Stimulated activated CD4-positive, alpha-beta T cell treated with anti-CD3 and anti-CD28 coated beads, Interleukin-15, amount 100 ng/mL, for 1 hour (primary cell): ENCODE measurements around the gene RALGAPA1.
"Not testable (repeated sequence)": the region's sequence is repeated elsewhere in the genome, so short reads cannot be mapped to it uniquely, and the experiment has no call there.

Experiments
- DNase-seq, 2 donors: peaks; one replicate each; pipeline ENCODE4 v3.0.0-alpha.2; 2020; ENCODE audit warnings: low read depth in 1 of 2, low spot score in 1 of 2

The RALGAPA1 gene

DNA sequence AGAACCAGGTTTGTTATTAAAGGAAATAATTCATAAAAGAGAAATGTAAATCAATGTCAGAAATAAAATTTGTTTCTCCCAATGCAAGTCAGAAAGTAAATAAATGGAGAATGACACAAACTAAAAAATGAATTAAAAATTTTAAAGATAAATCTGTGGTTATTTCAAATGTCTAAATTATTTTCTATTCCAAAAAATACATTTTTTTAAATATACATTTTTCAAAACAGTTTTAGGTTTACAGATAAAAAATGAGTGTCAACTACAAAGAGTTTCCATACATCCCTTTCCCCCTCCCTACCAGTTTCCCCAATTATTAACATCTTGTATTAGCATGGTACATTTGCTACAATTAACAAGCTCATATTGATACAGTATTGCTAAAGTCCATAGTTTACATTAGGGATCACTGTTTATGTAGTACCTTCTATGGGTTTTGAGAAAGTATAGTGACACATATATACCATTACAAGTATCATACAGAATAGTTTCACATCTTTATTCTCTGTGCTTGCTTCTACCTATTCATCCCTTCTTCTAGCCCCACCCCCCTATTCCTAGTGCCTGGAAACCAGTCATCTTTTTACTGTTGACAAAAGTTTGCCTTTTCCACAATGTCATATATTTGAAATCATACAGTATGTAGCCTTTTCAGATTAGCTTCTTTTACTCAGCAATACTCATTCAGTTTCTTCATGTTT, 104.2 kb downstream of the RALGAPA1 start:
- no peak for DNase-seq

DNA sequence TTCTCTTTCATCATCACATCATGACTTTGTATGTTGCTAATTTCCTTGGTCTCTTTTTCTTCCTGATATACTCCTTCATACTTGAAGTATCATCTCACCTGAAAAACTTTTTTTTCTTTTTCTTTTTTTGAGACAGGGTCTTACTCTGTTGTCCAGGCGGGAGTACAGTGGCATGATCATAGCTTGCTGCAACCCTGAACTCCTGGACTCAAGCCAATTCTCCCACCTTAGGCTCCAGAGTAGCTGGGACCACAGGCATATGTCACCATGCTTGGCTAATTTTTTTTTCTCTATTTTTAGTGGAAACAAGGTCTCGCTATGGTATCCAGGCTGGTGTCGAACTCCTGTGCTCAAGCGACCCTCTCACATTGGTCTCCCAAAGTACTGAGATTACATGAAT, 107.6 kb downstream of the RALGAPA1 start:
- DNase-seq: no peak

DNA sequence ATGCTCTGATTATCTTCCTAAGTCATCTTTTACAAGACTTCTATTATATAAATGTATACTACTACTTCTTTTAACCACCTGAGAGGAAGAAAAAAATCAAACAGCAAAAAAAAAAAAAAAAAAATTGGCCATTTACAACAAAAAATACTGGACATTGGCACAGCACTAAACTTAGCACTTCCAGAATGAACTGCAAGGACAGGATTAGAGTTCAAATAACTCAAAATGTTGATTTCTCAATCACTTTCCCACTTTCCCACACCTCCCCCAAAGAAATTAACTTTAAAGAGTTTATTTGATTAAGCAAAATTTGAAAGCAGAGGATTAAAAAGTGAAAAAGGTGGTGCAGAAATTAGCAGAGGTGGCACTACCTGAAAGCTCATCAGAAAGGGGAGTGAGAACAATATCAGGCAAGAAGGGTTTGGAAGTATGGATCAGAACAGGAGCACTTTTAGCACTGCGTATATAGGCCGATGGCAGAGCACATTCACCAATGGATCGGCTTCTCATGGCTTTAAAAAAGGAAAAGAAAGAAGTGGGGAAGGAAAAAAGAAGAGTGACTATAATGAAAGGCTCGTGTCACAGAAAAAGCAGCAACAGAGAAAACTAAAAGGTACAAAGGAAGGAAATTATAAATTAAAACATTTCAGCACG, 109.2 kb downstream of the RALGAPA1 start:
- no peak for DNase-seq

DNA sequence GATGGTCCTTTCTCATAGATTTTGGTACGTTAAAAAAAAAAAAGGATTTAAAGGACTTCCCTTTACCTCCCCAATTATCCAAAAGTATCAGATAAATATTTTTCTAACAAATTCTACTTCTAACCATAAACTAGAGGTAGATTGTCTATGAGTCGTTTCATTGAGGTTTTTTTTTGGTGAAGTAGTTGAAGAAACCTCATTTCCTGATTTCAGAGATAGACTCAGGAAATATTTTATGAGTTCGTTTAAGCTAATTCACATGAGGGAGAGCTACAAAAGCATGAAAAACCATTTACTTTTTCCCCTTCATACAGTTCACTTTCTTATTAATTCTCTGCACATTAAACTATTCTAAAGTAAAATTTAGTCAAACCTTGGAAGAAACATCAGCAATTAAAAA, 112.5 kb downstream of the RALGAPA1 start:
- no peak for DNase-seq

DNA sequence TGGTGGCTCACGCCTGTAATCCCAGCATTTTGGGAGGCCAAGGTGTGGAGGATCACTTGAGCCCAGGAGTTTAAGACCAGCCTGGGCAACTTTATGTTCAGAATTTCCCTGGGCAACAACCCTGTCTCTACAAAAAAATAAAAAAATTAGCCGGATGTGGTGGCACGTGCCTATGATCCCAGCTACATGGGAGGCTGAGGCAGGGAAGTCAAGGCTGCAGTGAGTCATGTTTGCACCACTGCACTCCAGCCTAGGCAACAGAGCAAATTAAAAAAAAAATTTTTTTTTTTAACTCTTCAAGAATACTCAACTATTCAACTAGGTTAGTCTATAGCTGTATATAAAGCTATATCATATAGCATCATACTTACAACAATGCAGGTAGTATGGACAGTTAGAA, 113.0 kb downstream of the RALGAPA1 start:
- no peak for DNase-seq

DNA sequence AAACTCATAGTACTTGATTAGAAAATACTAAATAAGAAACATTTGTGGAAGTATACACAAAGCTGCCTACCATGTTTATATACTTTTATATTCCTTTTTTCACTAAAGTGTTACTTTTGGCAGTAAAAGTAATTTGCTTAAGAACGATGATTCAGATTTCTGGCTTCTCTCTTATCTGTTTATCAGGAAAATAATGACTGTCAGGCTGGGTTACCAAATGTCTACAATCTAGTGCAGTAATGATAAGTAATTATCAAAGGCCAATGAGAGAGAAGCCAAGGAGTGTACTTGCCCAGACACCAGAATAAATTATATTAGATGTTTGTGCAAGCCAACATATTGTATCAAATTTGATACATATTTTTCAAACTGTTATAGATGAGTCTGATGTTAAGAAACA, 113.4 kb downstream of the RALGAPA1 start:
- no peak for DNase-seq

DNA sequence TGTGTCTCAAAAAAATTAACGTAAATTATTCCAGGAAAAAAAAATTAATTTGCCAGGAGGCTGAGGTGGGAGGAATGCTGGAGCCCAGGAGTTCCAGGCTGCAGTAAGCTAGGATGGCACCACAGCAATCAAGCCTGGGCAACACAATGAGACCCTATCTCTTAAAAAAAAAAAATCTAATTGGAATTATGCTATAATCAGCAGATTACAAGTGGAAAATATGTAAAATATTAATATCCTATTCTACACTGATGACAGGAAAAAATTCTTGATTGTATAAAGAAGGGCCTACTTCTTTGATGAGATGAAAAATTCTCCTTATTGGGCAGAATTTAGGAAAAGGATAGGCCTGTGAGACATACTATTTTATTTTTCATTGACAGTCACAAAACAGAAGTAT, 114.0 kb downstream of the RALGAPA1 start:
- no peak for DNase-seq

DNA sequence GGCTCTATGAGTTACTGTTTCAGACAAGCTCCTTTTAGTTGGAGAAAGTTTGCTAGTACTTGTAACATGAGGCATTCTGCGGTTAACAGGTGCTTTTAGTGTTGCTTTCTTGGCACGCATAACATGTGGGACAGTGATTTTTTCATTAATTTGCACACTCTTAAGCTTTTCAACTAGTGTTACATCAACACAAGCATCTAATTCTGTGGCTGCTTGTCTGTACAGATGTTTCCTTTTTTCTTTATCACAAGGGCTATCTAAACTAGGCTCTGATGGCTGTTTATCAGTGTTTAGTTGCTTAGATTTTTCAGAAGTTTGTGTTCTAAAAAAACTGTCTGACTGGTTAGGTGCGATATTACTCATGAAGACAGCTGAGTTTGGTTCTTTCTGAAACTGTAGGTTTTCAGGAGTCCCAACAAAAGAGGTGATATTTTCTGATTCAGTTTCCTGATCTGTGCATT, 120.1 kb downstream of the RALGAPA1 start:
- no peak for DNase-seq

DNA sequence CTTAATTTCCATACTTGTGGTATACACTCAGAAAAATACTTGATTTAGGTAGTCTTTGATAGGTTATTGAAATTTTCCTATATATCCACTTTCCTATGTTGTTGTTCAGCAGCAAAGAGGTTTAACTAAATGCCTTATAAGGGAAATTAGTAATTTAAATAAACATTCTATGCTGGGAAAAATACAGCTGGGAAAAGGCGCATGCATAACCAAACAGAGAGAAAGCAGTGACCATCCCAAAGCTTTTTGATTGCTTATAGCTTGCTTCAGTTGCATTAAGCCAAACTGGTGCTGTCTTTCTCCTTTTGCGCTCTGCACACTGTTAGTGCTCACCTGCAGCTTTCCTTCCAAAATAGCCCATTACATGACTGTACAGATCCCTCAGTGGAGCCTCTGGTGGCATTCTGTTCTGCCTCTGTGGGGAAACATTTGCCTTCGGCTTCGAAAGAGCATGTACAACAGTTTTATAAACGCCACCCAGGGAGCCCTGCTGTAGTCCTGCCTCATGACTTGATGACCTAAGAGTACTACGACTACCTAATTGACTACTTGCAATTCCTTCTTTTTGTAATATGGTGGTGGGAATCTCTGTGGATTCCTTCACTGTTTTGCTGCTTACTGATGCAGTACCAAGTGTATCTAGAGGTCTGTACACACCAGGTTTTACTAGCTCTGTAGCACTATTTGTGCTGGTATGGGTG, 120.8 kb downstream of the RALGAPA1 start:
- no peak for DNase-seq

DNA sequence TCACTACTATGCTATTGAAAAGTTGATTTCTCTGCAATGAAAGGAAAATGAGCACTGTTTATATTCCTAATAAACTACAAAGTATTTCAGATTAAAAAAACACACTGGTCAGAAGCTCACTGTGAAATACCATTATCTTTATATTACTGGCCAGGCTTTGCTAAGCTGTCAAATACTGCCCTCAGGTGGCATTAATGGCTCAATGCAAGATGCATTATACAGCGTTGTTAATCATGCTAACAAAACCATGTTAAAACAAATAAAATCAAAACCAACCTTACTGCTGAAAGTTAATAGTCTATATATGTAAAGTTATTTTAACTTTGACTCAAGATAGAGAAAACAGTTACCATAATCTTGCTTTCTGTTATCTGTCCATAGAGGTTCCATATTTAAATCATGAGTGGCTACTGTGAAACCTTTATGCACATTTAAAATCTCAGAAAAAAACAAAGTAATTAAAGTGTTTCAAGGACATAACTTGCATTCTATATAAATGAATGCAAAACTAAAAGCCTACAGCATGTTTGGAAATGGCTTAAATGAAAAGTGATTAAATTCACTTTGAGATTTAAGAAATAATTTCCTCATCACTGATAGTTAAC, 121.7 kb downstream of the RALGAPA1 start:
- no peak for DNase-seq

DNA sequence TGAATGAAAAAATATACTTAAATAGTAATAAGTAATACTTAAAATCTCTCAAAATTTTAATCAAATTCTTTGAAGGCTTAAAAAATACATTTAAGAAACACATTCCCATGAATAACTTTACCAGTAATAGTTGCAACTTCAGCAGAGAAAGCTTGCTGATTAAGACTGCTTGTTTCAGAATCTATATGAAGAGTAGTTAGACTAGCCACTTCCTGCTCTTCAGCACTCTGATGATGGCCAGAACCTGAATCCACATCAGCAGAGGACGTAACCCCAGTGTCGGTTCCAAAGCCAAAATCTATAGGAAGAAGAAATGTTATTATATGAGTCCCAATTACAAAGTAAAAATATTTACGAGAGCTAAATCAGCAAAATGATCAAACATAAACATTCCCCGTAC, 125.4 kb downstream of the RALGAPA1 start:
- not testable (repeated sequence) for DNase-seq

DNA sequence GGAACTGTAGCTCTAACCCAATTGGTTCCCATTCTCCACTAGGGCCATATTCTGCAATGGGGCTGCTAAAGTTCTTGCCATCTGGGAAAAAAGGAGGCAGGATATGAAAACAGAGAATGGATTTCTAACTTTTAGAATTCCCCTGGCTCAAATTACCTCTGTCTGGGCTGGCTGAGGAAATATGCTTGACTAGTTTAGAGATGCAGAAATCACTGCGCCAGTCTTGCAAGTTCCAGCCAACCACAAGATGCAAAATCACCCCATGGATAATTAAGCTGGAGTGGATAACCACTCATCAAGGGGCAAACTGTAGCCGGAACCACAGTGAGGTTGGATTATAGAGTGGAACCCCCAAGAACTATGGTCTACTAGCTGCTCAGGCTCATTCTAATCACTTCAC, 126.3 kb downstream of the RALGAPA1 start:
- DNase-seq: no peak

DNA sequence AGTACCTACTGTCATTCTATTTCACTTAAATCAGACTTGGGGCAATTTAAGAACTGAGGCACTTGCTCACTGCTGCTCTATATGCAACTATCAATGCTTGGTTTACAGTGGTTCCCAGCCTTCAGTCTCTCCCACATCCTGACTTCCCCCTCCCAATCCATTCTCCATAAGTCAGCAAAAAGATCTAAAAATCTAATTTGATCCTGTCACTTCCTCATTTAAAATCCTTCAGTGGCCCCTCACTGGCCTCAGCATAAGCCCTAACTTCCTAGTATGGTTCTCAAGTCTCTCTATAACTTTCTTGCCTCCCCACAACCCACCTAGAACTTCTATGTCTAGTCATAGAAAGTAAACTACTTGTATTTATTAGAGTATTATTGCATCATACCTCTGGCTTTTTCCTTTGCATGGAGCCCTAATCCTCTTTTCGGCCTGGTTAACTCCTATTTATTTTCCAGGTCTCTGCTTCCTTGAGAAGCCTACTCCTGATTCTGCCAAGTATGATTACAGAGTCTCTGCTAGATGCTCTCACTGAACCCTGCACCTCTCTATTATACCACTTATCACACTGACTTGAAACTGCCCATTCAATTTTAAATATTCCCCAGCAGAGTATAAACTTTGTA, 130.6 kb downstream of the RALGAPA1 start:
- no peak for DNase-seq

DNA sequence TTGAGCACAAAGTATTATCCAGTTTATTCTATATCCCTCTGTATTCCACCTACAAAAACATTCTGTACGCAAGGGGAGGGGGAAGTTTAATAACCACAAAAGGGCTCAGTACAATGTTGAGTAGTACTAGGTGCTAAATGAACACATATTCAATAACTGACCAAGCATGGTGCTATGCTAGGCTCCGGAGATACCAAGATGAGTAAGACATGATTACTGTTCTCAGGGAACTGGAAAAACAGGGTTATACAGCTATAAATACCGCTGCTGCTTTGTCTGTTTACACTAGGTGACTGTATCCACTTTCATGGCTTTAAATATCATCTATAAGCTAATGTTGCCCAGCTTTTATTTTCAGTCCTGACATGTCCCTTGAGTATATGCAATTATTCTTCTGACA, 139.3 kb downstream of the RALGAPA1 start:
- no peak for DNase-seq

DNA sequence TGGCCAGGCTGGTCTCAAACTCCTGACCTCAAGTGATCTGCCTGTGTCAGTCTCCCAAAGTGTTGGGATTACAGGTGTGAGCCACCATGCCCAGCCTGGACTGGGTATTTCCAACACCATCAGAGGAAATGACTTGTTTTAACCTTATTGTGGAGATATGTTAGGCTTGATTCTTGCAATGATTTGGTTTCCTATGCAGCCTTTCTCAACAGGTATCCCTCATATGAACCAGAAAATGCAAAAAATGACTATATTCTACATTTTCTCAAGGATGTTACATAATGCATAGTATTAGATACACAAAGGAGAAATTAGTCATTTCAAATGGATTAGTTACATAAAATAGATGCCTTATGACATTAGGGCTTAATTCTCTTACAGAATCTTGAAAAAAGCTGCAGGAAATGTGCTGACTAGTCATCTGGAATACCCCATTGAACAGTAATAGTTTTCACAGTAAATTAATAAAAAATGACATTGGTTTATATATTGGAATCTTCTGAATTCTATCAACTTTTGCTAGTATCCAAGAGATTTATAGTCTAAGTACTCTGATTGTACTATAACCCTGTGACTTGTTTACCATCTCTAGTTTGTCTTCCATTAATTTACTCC, 142.6 kb downstream of the RALGAPA1 start:
- no peak for DNase-seq

DNA sequence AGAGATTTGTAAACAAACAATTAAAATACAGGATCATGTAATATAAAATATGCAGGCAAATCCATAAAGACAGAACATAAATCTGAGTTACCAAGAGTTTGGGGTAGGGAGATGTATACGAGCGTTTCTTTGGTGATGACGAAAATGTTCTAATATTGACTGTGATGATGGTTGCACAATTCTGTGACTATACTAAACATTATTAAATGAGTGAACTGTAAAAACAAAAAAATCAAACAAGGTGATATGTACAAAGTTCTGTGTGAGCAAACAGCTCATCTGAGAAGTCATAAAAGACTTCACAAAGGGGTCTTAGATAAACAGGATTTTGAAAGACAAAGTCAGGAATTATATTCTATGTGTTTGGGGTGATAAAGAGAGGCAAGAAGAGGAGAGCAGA, 147.2 kb downstream of the RALGAPA1 start:
- no peak for DNase-seq

DNA sequence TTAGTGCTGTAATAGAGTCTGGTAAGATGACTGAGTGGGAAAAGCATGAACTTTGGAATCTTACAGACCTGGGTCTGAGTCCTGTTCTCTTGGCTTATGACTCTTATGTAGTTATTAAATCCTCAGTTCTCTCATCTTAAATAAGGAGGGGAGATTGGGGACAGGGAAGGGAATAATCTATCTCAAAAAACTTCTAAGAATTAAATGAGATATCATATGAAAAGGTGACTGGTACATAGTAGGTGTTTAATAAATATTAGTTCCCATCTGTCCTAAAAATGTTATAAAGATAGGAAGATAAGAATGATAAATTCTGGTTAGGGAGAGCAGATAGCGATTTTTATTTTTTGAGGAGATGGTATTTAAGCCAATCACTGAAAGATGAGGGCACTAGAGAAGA, 156.1 kb downstream of the RALGAPA1 start:
- no peak for DNase-seq

DNA sequence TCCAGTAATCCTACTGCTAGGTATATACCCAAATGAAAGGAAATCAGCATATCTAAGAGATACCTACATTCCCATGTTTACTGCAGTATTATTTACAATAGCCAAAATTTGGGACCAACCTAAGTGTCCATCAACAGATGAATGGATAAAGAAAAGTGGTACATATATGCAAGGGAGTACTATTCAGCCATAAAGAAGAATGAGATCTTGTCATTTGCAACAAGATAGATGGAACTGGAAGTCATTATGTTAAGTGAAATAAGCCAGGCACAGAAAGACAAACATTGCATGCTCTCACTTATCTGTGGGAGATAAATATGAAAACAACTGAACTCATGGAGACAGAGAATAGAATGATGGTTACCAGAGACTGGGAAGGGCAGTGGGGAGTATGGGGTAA, 165.6 kb downstream of the RALGAPA1 start:
- DNase-seq: no peak

DNA sequence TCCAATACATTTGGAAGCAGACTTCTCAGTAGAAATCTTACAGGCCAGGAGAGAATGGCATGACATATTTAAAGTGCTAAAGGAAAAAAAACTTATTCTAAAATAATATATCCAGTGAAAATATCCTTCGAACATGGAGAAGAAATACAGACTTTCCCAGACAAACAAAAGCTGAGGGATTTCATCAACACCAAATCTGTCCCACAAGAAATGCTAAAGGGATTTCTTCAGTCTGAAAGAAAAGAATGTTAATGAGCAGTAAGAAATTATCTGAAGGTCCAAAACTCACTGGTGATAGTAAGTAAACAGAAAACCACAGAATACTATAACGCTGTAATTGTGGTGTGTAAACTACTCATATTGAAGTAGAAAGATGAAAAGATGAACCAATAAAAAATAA, 171.2 kb downstream of the RALGAPA1 start:
- no peak for DNase-seq

DNA sequence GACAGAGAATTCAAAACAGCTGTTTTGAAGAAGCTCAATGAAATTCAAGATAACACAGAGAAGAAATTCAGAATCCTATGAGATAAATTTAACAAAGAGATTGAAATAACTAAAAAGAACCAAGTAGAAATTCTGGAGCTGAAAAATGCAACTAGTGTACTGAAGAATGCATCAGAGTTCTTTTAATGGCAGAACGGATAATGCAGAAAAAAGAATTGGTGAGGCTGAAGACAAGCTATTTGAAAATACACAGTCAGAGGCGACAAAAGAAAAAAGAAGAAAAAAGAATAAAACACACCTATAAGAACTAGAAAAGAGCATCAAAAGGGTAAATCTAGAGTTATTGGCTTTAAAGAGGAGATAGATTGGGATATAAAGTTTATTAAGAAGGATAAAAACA, 171.8 kb downstream of the RALGAPA1 start:
- no peak for DNase-seq

DNA sequence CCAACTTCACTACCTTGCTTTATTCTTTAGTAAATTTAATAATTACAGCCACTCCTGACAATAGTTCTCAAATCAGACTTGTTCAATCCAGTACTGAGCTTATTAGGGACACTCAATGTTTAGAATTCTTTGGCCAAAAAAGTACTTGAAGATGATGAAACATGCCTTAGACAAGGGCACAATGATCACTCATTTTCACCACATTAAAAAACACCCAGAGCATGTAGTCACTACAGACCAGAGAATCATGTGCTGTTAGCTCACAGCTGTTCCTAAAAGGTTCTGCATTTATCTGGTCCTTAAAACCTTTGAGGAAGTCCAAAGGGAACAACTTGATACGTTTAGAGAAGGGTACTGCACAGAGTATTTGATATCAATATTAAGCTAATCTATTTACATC, 176.4 kb downstream of the RALGAPA1 start:
- DNase-seq: no peak
